Uterus (tissue), 4 donors: ENCODE data around the gene RASL11B. TPM values are rescaled to one million over a fixed set of nuclear protein-coding genes. Genes with fewer than 3 reads are reported as not detected.

ENCODE experiments used
- DNase-seq, 2 donors: peaks; one replicate each; pipeline ENCODE4 v3.0.0-alpha.2; 2019 to 2020
- H3K27ac ChIP-seq, 2 donors: fragments of 200-600 bp; sonication (generic); 1 replicate in 1 of 2; 2 replicates in 1 of 2; pipeline ENCODE4 v1.5.1; 2016 to 2018
- H3K27me3 ChIP-seq, 2 donors: fragments of 200-600 bp; sonication (generic); one replicate each; pipeline ENCODE4 v1.5.1; 2018 to 2019; ENCODE audit warnings: control low read depth in 1 of 2
- H3K36me3 ChIP-seq, 2 donors: fragments of 200-600 bp; sonication (generic); one replicate each; pipeline ENCODE4 v1.5.1; 2019; ENCODE audit warnings: control low read depth in 1 of 2
- H3K4me1 ChIP-seq, 2 donors: fragments of 200-600 bp; sonication (generic); one replicate each; pipeline ENCODE4 v1.5.1; 2018 to 2019; ENCODE audit warnings: control low read depth in 1 of 2
- H3K4me3 ChIP-seq, 2 donors: fragments of 200-600 bp; sonication (generic); 1 replicate in 1 of 2; 2 replicates in 1 of 2; pipeline ENCODE4 v1.5.1; 2018 to 2019; ENCODE audit warnings: mild to moderate bottlenecking in 1 of 2
- H3K9me3 ChIP-seq, 2 donors: fragments of 200-600 bp; sonication (generic); one replicate each; pipeline ENCODE4 v1.5.1; 2019; ENCODE audit warnings: control low read depth in 1 of 2
- POLR2A ChIP-seq, 2 donors: fragments of 450-650 bp; IDR thresholded peaks; one replicate each; pipeline ENCODE4 v1.6.1; 2016; ENCODE audit warnings: antibody characterized with exemption in 2 of 2, mild to moderate bottlenecking in 1 of 2, moderate library complexity in 1 of 2
- intact Hi-C: fragments of 100-400 bp; cut with DNase I; formaldehyde crosslinking; loops from one replicate; pipeline ENCODE4 v1.15.1; 2023; ENCODE audit warnings: low total_unique reads
- total RNA-seq, 4 donors: library from RNA; depleted of rRNA in 3 of 4; stranded (reverse); fragments of >200 nt in 3 of 4; gene quantifications; one replicate each; pipeline versions ENCODE4 v1.1.0 to v1.2.4, GENCODE V29; 2014 to 2023
- TF ChIP-seq, protein P1 (sequence below), 4 experiments: fragments of 200-600 bp in 2 of 4; fragments of 450-650 bp in 2 of 4; sonication (generic) in 2 of 4; IDR thresholded peaks; one replicate each; pipeline ENCODE4 v1.5.1; 2016 to 2019; ENCODE audit warnings: antibody characterized with exemption in 4 of 4, mild to moderate bottlenecking in 2 of 4, moderate library complexity in 1 of 4
- donor health status: DM: yes; HTN: yes; CAD: no.

The RASL11B gene
- total RNA-seq, 4 donors from 2014 or later = 0.29 to 36.4 (median 4.4) TPM

DNA sequence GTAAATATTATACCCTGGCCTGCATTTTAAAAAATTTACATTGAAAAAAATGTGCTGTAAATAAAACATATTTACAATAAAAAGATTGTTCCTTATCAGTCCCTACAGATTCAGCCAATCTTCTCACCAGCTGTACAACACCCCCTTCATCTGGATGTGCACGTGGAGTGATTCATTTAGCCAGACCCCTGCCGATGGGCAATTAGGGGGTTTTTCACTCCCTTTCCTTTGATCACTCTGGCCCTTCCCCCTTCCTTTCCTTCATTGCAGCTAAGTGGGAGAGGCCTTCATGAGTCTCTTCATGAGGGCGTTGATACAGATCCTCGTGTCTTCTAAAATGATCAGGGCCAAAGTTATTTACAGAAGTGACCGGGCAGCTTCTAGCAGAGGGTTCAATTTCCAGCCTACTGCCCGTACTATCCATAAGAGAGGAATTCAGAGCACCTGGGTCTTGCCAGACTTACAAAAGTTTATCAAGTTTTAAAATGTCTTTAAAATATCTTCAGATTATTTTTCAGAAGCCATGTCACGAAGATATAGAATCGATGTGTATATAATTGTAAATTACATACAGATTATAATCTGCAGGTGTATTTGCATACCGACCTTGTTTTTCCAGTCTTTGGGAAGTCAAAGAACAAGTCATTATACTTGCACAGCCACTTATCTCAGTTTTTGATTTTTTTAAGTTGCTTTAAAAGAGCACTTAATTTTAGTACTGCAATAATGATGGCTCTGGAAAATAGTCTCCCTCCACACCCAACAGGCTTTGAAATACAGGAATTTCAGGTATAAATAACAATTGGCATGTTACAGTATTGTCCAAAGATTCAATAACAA, 21.4 kb upstream of the RASL11B start:
- TF ChIP-seq, protein P1, sequence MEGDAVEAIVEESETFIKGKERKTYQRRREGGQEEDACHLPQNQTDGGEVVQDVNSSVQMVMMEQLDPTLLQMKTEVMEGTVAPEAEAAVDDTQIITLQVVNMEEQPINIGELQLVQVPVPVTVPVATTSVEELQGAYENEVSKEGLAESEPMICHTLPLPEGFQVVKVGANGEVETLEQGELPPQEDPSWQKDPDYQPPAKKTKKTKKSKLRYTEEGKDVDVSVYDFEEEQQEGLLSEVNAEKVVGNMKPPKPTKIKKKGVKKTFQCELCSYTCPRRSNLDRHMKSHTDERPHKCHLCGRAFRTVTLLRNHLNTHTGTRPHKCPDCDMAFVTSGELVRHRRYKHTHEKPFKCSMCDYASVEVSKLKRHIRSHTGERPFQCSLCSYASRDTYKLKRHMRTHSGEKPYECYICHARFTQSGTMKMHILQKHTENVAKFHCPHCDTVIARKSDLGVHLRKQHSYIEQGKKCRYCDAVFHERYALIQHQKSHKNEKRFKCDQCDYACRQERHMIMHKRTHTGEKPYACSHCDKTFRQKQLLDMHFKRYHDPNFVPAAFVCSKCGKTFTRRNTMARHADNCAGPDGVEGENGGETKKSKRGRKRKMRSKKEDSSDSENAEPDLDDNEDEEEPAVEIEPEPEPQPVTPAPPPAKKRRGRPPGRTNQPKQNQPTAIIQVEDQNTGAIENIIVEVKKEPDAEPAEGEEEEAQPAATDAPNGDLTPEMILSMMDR (IDR thresholded peaks at IDR 0.05) = no peak
- no peak for TF ChIP-seq POLR2A (IDR thresholded peaks at IDR 0.05)
- H3K4me3 ChIP-seq = no peak overlapping the region
- H3K9me3 ChIP-seq = no peaks in the 10 kb centered on the region
- no peaks in the 10 kb centered on the region for H3K27me3 ChIP-seq
- H3K4me1 ChIP-seq = no peaks in the 10 kb centered on the region
- H3K27ac ChIP-seq = no peak overlapping the region
- H3K36me3 ChIP-seq = no peaks in the 10 kb centered on the region
- intact Hi-C loops = no loop called here
- no peak for DNase-seq

DNA sequence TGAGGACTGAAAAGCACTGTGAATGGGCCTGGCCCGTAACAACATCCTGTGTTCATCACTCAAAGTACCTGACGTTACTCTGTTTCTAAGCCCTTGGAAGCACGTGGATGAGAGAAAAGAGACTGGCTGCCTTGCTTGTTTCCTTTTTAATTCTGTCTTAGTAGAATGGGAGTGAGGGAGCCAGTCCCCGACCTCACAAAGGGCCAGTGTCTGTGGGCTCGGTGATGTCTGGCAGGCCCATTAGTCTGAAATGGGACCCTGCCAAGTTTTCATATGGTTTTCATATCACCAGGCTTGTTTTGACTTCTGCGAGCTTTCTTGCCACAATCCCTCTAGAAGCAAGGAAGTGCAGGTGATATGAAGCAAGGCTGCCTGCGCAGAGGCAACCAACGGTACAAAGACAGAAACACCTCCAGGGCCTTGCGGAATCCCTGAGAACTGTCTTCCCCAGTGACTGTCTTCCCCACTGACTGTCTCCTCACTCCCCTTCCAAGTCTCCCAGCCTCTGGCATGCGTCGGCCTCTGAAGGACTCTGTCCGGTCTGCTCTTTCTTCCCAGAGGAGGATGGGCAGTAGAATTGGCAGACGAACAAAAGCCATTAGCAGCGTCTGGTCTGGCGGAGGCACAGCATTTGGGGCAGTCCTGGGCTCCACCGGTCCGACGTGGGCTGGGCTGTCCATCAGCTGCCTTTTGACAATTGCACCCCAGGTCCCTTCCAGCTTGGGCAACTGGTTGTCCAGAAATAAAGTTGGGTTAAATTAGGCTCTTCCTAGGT, 20.2 kb upstream of the RASL11B start:
- Histone ChIP-seq H3K9me3 (no peaks in the 10 kb centered on the region), H3K36me3 (no peaks in the 10 kb centered on the region)
- no peak for DNase-seq

DNA sequence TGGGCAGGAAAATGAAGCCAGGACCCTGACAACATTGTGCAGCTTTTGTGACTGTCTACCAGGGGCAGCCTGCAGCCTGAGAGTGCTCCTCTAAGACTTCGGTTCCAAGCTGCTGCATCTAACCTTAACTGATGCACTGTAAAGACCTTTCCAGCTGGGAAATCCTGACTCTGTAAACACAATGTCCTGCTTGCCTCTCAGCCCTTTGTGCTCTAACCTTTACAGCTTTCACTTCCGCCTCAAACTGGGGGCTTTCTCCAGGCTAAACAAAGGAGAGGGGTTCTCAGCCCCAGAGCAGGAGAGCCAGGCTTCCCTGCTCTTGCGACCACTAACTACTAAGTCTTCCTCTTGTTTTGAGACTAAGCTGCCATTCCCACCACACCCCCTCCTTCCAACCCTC, 19.3 kb upstream of the RASL11B start:
- no peak overlapping the region for H3K4me3 ChIP-seq
- no peak for TF ChIP-seq POLR2A (IDR thresholded peaks at IDR 0.05)
- TF ChIP-seq, protein P1 (IDR thresholded peaks at IDR 0.05) = no peak
- no peak for DNase-seq
- H3K36me3 ChIP-seq = no peaks in the 10 kb centered on the region
- H3K9me3 ChIP-seq = no peaks in the 10 kb centered on the region
- H3K27me3 ChIP-seq = no peaks in the 10 kb centered on the region
- no peak overlapping the region for H3K27ac ChIP-seq
- no peaks in the 10 kb centered on the region for H3K4me1 ChIP-seq
- intact Hi-C loops = no loop called here

More for the DNA sequence above, 20.2 kb upstream of the RASL11B start:
- no peaks in the 10 kb centered on the region for H3K4me1 ChIP-seq
- TF ChIP-seq POLR2A (IDR thresholded peaks at IDR 0.05) = no peak
- TF ChIP-seq, protein P1 (IDR thresholded peaks at IDR 0.05) = no peak
- no peak overlapping the region for H3K4me3 ChIP-seq
- intact Hi-C loops = no loop called here
- H3K27ac ChIP-seq = no peak overlapping the region
- H3K27me3 ChIP-seq = no peaks in the 10 kb centered on the region

- Histone ChIP-seq H3K27me3 (no peaks in the 10 kb centered on the region), H3K4me3 (no peak overlapping the region), H3K27ac (no peak overlapping the region), H3K9me3 (no peaks in the 10 kb centered on the region), H3K4me1 (no peaks in the 10 kb centered on the region), H3K36me3 (no peaks in the 10 kb centered on the region)
- no peak for DNase-seq
- no peak for TF ChIP-seq POLR2A (IDR thresholded peaks at IDR 0.05)
- TF ChIP-seq, protein P1 (IDR thresholded peaks at IDR 0.05) = no peak
- intact Hi-C loops = no loop called here
Measured at GRCh38 chr4:52843351-52843750, 18.8 kb upstream of the RASL11B start.

GRCh38 chr4:52843958-52844357, 18.2 kb upstream of the RASL11B start:
- Histone ChIP-seq H3K27ac (no peak overlapping the region), H3K4me1 (no peaks in the 10 kb centered on the region), H3K27me3 (no peaks in the 10 kb centered on the region), H3K4me3 (no peak overlapping the region), H3K9me3 (no peaks in the 10 kb centered on the region), H3K36me3 (no peaks in the 10 kb centered on the region)
- no peak for DNase-seq
- intact Hi-C loops = no loop called here
- TF ChIP-seq POLR2A (IDR thresholded peaks at IDR 0.05) = no peak
- TF ChIP-seq, protein P1 (IDR thresholded peaks at IDR 0.05) = no peak
